ENCODE measurements around the gene MTARC1. TPM values are rescaled to one million over a fixed set of nuclear protein-coding genes. Genes with fewer than 3 reads are reported as not detected.

MTARC1 gene
- total and polyA plus RNA-seq, 9 donors = 1.7 to 13.2 (median 4.7) TPM

GRCh38 chr1:220764757-220765156 lies 22.0 kb upstream of the MTARC1 start:
- WGBS, 3 donors = 94 to 98% (median 98%) methylated on average over 3 of the region's 3 CpGs
- no peak overlapping the region for H3K4me3 ChIP-seq
- no peaks in the 10 kb centered on the region for H3K27me3 ChIP-seq
- no peaks in the 10 kb centered on the region for H3K36me3 ChIP-seq
- no peaks in the 10 kb centered on the region for H3K9me3 ChIP-seq
- H3K4me1 ChIP-seq (ENCODE audit: insufficient read depth) = peaks cover 7% of the 10 kb centered on the region
- DNase-seq = no peak
- intact Hi-C loops (cut with DNase I) = no loop called here
- TF ChIP-seq POLR2A (IDR thresholded peaks at IDR 0.05) = no peak
- no peak overlapping the region for H3K27ac ChIP-seq

GRCh38 chr1:220767312-220768125 lies 19.2 kb upstream of the MTARC1 start:
- TF ChIP-seq CTCF (IDR thresholded peaks at IDR 0.05) (no peak), POLR2A (IDR thresholded peaks at IDR 0.05) (no peak), EP300 (IDR thresholded peaks at IDR 0.05) (no peak)
- H3K9me3 ChIP-seq = no peaks in the 10 kb centered on the region
- 8 to 15% (median 10%) methylated on average over 8 of the region's 8 CpGs for WGBS, 3 donors
- no peak overlapping the region for H3K4me3 ChIP-seq
- H3K27me3 ChIP-seq = no peaks in the 10 kb centered on the region
- intact Hi-C loops (cut with DNase I) = no loop called here
- H3K27ac ChIP-seq = peak overlapping the region in 1 of 2 donors; percentile 28
- peak in 2 of 5 donors; percentile 48 to 64 for DNase-seq
- peaks cover 7% of the 10 kb centered on the region for H3K4me1 ChIP-seq (ENCODE audit: insufficient read depth)
- H3K36me3 ChIP-seq = no peaks in the 10 kb centered on the region

- Histone ChIP-seq H3K36me3 (no peaks in the 10 kb centered on the region), H3K4me3 (no peak overlapping the region), H3K9me3 (no peaks in the 10 kb centered on the region), H3K27ac (peak overlapping the region in 1 of 2 donors; percentile 28), H3K4me1 (ENCODE audit: insufficient read depth) (peaks cover 7% of the 10 kb centered on the region), H3K27me3 (no peaks in the 10 kb centered on the region)
- DNase-seq = no peak
- no peak for TF ChIP-seq CTCF (IDR thresholded peaks at IDR 0.05)
- no peak for TF ChIP-seq POLR2A (IDR thresholded peaks at IDR 0.05)
- no peak for TF ChIP-seq EP300 (IDR thresholded peaks at IDR 0.05)
- intact Hi-C loops (cut with DNase I) = no loop called here
- WGBS, 3 donors = 39 to 68% (median 57%) methylated on average over 5 of the region's 5 CpGs
These were observed 18.5 kb upstream of the MTARC1 start for GRCh38 chr1:220768126-220768601.

GRCh38 chr1:220769205-220769604 lies 17.5 kb upstream of the MTARC1 start:
- no peak for TF ChIP-seq CTCF (IDR thresholded peaks at IDR 0.05)
- TF ChIP-seq EP300 (IDR thresholded peaks at IDR 0.05) = no peak
- no peak for TF ChIP-seq POLR2A (IDR thresholded peaks at IDR 0.05)
- peaks cover 7% of the 10 kb centered on the region for H3K4me1 ChIP-seq (ENCODE audit: insufficient read depth)
- H3K36me3 ChIP-seq = no peaks in the 10 kb centered on the region
- WGBS, 3 donors = 95 to 97% (median 96%) methylated on average over 13 of the region's 13 CpGs
- DNase-seq = no peak
- intact Hi-C loops (cut with DNase I) = no loop called here
- no peaks in the 10 kb centered on the region for H3K27me3 ChIP-seq
- H3K9me3 ChIP-seq = no peaks in the 10 kb centered on the region
- H3K27ac ChIP-seq = no peak overlapping the region
- H3K4me3 ChIP-seq = no peak overlapping the region

All from ovary (tissue), 9 donors.